GM15510 (cell line): Measurements from ENCODE around the gene CLDN17.

ENCODE experiments used
- POLR2A ChIP-seq: IDR thresholded peaks from 3 replicates; pipeline ENCODE4 v1.6.1; 2011; ENCODE audit warnings: borderline replicate concordance; ENCODE audit not compliant: insufficient read length; ENCODE audit errors: extremely low read depth

CLDN17 gene, protein sequence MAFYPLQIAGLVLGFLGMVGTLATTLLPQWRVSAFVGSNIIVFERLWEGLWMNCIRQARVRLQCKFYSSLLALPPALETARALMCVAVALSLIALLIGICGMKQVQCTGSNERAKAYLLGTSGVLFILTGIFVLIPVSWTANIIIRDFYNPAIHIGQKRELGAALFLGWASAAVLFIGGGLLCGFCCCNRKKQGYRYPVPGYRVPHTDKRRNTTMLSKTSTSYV

DNA sequence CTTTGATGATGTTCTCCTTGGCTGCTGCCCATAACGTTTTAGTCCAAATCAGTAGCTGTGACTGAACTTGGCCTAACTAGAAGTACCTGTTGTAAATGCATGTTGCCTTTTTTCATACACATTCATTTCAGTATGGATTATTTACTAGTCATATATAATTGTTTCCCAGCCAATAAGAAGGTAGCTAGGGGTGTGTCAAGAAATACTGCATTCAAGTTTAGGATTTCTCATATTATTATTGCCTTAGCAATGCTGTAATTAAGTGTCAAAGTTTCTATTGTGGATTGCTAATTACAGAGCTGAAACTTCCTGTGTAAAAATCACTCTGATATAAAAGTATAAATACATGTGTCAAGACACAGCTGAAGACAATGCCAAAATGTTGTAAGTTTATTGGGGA, at the start of gene CLDN17:
Gene CLDN17, minus strand, starts transcription at position 101 of the 400 bp plus-strand sequence. CDS start 188 bp downstream, outside the sequence.
- no peak for TF ChIP-seq POLR2A

DNA sequence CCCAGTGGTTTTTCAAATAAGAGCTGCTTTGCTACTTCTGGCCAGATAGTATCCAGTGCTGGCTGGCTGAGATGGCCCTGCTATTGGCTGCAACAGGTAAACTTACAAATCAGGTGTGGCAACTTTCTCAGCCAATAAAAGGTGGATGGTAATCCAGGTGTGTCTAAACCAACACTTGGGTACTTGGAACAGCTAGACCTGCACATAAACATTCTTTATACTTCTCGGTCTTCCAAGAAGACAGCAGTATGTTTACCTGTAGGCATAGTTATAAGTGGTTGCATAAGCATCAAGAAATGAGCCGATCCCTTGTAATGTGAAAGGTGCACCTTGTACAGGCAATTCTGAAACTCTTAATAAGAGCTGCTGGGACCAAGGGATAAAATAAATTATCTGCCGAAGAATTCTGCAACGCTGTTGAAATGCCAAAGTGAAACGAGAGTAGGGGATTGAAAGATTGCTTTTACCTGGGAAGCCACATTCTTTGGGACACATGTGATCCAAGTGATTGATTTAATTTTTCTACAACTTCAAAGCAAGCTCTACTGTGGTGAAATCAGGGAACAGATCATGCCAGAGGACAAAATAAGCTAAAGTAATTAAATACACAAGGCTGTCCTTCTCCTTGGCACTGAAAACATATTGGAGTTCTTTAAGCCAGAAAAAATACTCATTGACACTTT, 49.6 kb upstream of the CLDN17 start, which contains the start of gene CLDN8:
Gene CLDN8, minus strand, starts transcription at position 57 of the 683 bp plus-strand sequence. CDS start 172 bp downstream, outside the sequence.
- no peak for TF ChIP-seq POLR2A

DNA sequence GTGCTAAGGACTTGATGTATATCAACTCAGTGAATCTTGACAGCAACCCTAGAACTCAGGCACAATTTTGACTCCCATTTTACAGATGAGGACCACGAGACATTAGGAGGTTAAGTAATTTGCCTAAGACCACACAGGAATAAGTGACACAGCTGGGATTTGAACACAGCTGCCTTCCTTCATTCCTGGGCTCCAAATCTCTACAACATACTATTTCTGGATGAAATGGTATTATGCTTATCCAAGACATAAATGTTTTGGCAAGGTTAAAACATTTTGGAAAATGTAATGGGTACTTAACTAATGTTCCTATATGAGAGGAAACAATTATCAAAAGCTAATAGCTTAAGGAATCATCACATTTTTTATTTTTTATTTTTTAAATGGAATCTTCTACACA, 44.5 kb upstream of the CLDN17 start:
- no peak for TF ChIP-seq POLR2A

DNA sequence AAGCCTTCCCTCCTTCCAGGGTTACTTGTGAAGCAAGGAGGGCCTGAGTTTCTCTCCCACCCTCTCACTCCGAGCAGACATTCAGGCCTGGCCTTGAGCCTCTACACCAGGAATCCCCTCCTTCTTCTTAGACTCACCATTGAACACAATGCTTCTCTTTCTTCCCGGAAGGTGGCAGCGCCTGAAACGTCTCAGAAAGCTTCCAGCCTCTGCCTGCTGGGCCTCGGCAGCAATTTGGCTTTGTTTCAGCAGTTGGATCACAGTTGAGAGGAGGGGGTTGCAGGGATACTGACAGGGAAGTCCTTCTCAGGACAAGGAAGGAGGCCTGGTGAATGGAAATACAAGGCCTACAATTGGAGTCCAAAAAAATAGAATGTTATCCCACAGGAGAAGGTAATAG, 43.0 kb upstream of the CLDN17 start:
- TF ChIP-seq POLR2A, result no peak

DNA sequence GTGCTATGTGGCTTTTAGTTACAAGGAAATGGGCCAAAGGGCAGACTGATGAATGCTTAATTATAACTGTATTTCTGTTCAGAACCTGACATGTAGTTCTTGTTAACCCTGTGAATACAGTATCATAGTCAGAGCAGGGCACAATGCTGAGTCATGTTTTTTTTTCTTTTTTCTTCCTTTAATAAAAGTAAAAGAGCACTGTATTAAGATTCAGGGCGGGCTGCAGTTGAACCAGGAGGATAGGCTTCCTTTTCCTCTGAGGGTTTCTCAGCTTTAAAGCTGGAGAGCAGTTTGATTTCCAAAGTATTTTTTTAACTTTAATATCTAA, 40.6 kb upstream of the CLDN17 start:
- no peak for TF ChIP-seq POLR2A

DNA sequence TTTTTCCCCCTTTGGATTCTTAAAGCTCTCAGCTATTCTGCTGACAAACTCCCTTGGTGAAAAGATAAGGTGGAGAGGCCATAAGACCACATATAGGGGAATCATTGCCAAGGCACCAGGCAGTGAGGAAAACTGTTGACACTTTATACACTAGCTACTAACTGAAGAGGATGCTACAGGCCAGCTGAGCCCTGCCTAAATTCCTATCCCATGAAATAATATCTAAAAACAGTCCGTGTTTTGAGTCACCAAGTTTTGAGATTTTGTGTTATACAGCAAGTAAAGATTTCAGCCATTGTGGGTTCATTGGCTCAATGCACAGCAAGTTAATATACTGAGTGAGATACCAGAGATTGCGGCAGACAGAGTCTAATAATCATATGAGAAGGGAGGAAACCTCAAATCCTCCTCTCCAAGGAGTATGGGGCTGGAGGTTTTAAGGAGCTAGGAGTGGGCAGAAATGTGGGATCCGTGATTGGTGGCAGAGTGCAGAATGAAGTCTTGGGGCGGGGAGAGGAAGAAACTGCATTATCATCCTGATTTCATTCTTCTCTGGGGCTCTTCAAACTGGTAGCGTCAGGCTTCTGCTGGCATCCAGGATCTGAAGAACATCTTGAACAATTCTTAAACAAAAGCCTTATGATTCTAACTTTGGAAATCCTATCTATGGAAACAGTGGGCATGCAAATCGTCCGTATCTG, 40.1 kb upstream of the CLDN17 start:
- no peak for TF ChIP-seq POLR2A

DNA sequence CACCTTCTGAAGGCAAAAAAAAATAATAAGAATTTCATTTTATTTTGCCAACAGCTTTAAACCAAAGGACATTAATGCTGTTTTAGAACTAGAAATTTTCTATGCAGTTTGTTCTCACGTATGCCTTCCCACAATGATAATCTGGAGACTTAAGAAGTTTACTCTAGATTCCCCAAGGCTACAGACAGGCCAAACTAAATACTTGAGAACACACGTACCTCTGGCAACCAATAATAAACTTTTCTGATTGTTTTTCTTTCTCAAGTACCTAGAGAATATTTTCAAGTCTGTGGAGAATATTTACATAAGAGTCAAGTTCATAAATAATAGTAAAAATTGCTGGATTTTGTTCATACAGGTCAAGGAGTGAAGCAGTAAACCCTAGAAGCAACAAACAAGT, 33.4 kb upstream of the CLDN17 start:
- TF ChIP-seq POLR2A, result no peak

DNA sequence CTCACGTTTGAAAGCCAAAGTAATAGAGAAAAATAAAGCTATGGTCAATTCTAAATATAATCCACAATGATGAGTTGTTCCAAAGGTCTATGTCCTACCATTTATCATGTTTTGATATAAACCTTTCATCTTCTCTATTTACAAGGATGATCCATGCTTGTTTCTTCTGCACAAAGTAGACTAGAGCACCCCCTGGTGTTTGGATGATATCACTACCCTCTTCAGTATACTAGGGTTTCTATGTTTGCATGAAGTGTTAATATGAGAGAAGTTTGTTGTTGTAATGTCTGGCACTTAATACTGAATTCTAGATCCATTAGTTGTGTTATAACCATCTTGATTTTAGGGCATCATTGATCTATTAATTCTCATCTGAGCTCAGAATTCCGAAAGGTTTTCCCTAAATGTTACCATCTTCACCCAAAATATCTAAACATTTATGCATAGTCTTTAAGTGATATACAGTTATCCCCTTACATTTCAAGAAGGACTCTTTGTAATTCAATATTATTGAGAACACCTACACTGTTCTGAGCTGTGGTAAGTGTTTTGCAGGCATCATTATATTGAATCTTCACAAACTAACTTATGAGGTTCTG, 28.2 kb upstream of the CLDN17 start:
- no peak for TF ChIP-seq POLR2A

DNA sequence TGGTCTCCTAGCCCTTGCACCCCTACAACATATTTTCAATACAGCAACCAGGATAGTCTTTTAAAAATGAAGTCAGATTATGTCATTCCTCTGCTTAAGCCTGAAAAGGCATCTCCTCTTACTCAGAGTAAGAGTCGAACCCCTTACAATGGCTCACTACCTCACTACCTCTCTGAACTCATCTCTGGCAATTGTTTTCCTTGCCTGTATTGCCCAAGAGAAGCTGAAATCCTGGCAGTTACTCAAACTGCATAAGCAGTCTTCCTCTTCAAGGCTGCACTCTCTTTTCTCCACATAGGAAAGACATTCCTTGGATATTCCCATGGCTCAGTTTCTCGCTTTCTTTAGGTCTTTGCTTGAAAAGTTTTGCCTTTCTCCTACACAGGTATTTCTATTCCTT, 26.6 kb upstream of the CLDN17 start:
- TF ChIP-seq POLR2A, result no peak

DNA sequence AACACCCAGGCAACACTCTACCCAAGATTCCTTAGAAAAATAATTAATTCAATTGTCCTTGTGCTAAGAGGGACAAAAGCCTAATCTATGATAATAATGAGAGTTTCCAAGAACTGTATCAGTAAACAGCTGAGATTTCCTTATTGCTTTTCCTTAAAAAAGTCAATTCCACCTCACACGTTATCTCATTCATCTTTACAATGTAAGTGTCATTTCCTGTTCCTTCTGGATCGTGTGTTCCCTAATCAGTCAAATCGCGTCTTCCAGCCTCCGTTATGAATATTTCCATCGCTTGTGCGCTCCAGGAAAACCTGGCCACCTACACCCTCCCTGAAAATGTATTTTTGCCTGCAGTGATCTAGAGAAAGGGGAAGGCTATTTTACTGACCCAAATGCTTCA, 23.9 kb upstream of the CLDN17 start:
- TF ChIP-seq POLR2A, result no peak

DNA sequence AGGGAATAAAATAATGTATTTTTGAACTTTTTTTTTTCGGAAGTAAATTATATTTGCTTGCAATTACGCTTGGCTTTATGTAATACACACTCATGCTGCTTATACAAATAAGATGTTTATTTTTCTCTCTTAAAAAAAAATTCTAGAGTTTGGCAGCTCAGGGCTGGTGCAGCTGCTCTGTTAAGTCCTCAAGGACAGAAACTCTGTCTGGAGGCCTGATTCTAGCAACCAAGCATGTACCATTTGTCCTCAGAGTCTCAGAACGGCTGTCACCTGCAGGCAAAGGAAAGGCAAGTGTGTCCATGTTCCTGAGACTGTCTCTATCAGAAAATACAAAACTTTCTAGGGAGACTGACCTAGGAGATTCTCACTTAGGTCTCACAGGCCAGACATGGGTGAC, 23.2 kb upstream of the CLDN17 start:
- TF ChIP-seq POLR2A, result no peak

DNA sequence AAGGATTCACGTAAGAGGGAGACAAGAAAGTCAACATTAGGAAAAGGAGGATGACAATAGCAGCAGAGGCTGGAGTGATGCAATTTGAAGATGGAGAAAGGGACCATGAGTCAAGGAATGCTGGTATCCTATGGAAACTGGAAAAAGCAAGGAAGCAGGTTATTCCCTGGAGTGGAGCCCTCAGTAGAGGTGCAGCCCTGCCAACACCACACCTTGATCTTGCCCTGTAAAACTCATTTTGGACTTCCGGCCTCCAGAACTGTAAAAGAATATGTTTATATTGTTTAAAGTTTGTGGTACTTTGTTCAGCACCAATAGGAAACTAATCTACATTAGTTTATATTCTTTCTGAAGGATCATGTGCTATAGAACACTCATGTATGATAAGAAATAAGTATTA, 19.6 kb upstream of the CLDN17 start:
- TF ChIP-seq POLR2A, result no peak

DNA sequence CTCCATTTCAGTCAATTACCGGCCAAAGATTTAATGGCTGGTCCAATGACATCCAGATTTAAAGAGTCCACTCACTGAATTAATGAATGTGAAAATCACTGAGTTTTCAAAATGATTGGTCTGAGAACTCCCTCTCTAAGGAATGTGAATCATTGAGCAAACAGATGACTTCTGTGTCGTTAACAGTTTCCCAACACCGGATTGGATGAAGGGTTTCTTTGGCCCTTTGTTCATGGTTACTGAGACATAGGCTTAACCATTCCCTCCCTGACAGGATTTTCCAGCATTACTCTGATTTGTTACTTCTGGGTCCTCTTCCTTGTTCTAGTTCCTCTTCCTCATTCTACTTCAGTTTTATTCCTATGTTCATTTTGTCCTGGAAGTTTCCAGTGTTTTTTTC, 1.5 kb upstream of the CLDN17 start:
- no peak for TF ChIP-seq POLR2A

DNA sequence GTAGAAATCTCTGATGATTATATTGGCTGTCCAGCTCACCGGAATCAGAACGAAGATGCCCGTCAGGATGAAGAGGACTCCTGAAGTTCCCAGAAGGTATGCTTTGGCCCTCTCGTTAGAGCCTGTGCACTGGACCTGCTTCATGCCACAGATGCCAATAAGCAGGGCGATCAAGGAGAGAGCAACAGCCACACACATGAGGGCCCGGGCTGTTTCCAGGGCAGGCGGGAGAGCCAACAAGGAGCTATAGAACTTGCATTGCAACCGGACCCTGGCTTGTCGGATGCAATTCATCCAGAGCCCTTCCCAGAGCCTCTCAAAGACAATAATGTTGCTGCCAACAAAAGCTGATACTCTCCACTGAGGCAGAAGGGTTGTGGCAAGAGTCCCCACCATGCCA, 434 bp downstream of the CLDN17 start:
- no peak for TF ChIP-seq POLR2A

DNA sequence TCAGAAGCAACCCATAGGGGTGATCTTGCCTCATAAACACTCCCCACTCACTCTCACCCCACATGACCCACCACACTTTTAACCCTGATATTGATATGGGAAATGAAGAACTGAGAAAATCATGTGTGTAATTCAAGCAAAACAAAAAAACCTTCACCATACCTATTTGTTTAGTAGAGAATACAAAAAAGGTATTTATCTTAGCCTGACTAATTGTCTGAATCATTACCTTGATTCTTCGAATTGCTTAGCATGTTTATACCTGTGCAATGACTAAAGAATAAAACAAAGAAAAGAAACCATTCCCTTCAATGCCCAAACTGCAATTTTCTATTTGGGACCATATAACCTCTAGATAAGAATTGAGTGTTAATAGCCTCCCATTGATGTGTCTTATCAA, 1.8 kb downstream of the CLDN17 start:
- TF ChIP-seq POLR2A, result no peak
